ENCODE results near the gene ELL2.

The ELL2 gene

GRCh38 chr5:95887977-95888376 is 73.7 kb downstream of the ELL2 start:
- Histone ChIP-seq H3K79me2 (no peaks in the 10 kb centered on the region), H3K36me3 (ENCODE audit: control insufficient read depth, insufficient read depth, low read length) (no peaks in the 10 kb centered on the region), H3K27ac (no peak overlapping the region), H3K4me2 (ENCODE audit: low read length) (no peak overlapping the region), H3K9me3 (ENCODE audit: control insufficient read depth, low read length) (no peaks in the 10 kb centered on the region), H3K27me3 (ENCODE audit: control insufficient read depth, insufficient read depth, low read length) (no peaks in the 10 kb centered on the region), H3K9ac (no peak overlapping the region), H3K4me1 (no peaks in the 10 kb centered on the region), H2AFZ (no peak overlapping the region), H3K4me3 (ENCODE audit: low read depth, low read length) (no peak overlapping the region)
- TF ChIP-seq CTCF (IDR thresholded peaks at IDR 0.05): no peak

GRCh38 chr5:95886340-95887044 is 75.2 kb downstream of the ELL2 start:
- H3K4me3 ChIP-seq (ENCODE audit: low read depth, low read length): no peak overlapping the region
- no peaks in the 10 kb centered on the region for H3K36me3 ChIP-seq (ENCODE audit: control insufficient read depth, insufficient read depth, low read length)

GRCh38 chr5:95884511-95884910 is 77.1 kb downstream of the ELL2 start:
- no peak for TF ChIP-seq CTCF (IDR thresholded peaks at IDR 0.05)
- no peak overlapping the region for H3K9ac ChIP-seq
- no peak overlapping the region for H2AFZ ChIP-seq
- H3K27me3 ChIP-seq (ENCODE audit: control insufficient read depth, insufficient read depth, low read length): no peaks in the 10 kb centered on the region
- H3K4me3 ChIP-seq (ENCODE audit: low read depth, low read length): no peak overlapping the region
- no peak overlapping the region for H3K4me2 ChIP-seq (ENCODE audit: low read length)
- no peaks in the 10 kb centered on the region for H3K4me1 ChIP-seq
- H3K36me3 ChIP-seq (ENCODE audit: control insufficient read depth, insufficient read depth, low read length): no peaks in the 10 kb centered on the region
- H3K9me3 ChIP-seq (ENCODE audit: control insufficient read depth, low read length): no peaks in the 10 kb centered on the region
- no peak overlapping the region for H3K27ac ChIP-seq
- H3K79me2 ChIP-seq: no peaks in the 10 kb centered on the region

More at GRCh38 chr5:95886340-95887044, 75.2 kb downstream of the ELL2 start:
- Histone ChIP-seq H3K4me2 (ENCODE audit: low read length) (no peak overlapping the region), H3K4me1 (no peaks in the 10 kb centered on the region), H3K79me2 (no peaks in the 10 kb centered on the region), H3K9me3 (ENCODE audit: control insufficient read depth, low read length) (no peaks in the 10 kb centered on the region), H3K27ac (no peak overlapping the region), H2AFZ (no peak overlapping the region), H3K9ac (no peak overlapping the region), H3K27me3 (ENCODE audit: control insufficient read depth, insufficient read depth, low read length) (no peaks in the 10 kb centered on the region)
- no peak for TF ChIP-seq CTCF (IDR thresholded peaks at IDR 0.05)

GRCh38 chr5:95884017-95884325 is 77.7 kb downstream of the ELL2 start:
- H3K27me3 ChIP-seq (ENCODE audit: control insufficient read depth, insufficient read depth, low read length): no peaks in the 10 kb centered on the region
- no peak overlapping the region for H3K9ac ChIP-seq
- H2AFZ ChIP-seq: no peak overlapping the region
- no peaks in the 10 kb centered on the region for H3K36me3 ChIP-seq (ENCODE audit: control insufficient read depth, insufficient read depth, low read length)
- H3K27ac ChIP-seq: no peak overlapping the region
- no peak overlapping the region for H3K4me3 ChIP-seq (ENCODE audit: low read depth, low read length)
- H3K79me2 ChIP-seq: no peaks in the 10 kb centered on the region
- no peak for TF ChIP-seq CTCF (IDR thresholded peaks at IDR 0.05)
- H3K4me1 ChIP-seq: no peaks in the 10 kb centered on the region
- no peak overlapping the region for H3K4me2 ChIP-seq (ENCODE audit: low read length)
- H3K9me3 ChIP-seq (ENCODE audit: control insufficient read depth, low read length): no peaks in the 10 kb centered on the region

Measured in parathyroid adenoma (tissue), 2 donors.